GM21723 (cell line): Measurements from ENCODE around the gene CDRT15L2.
A peak's percentile ranks its signal among the peaks of the same experiment; 100 is the strongest.
"Not testable (repeated sequence)": the region's sequence is repeated elsewhere in the genome, so short reads cannot be mapped to it uniquely, and the experiment has no call there.

Source experiments
- ATAC-seq: cut with Tn5 transposase; IDR thresholded peaks from one replicate; pipeline ENCODE4 v1.9.1; 2021; ENCODE audit warnings: mild to moderate bottlenecking, moderate library complexity; ENCODE audit not compliant: unreplicated experiment

CDRT15L2 gene

DNA sequence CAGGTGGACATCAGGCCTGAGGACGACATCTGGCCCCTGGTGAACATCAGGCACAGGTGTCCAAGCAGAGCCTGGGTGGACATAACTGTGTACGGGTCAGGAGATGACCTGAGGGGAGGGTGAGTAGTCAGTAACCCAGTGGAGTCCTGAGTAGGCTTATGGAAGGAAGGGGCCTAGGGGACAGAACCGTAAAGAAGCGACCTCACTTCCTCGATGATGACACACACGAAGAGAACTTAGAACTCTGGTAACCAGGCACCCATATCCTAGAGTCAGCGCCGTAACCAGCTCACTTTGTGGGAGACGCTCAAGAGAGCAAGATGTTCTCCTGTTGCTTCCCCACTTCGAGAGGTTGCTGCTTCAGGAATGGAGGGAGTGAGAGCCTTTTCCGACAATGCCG is at the start of gene CDRT15L2:
TSS of gene CDRT15L2 (plus strand) at position 301 of the 400 bp plus-strand sequence. CDS start at position 321, 20 bp downstream.
- not testable (repeated sequence) for ATAC-seq

- ATAC-seq: not testable (repeated sequence)
These were observed 49.4 kb upstream of the CDRT15L2 start for GRCh38 chr17:20530104-20530503.

DNA sequence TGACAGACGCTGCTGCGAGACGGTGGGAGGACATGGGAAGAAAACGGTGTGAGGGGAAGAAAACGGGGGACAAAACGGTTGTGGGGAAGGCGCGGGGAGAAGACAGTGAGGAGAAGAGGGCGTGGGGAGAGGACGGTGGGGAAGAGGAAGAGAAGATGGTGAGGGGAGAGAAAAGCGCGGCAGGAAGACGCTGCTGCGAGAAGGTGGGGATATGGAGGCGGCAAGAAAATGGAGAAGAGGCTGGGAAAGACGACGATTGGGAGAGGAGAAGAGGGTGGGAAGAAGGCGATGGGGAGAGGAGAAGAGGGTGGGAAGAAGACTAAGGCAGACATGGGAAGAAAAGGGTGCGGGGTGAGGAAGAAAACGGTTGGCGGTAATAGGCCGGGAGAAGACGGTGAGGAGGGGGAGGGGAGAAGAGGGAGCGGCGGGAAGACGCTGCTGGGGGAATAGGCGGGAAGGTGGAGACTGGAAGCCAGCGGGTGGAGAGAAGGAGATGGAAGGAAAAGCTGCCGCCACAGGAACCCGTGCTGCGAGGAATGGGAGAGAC is 46.9 kb upstream of the CDRT15L2 start:
- ATAC-seq: not testable (repeated sequence)

- not testable (repeated sequence) for ATAC-seq
These were observed 46.3 kb upstream of the CDRT15L2 start for GRCh38 chr17:20533206-20533605.

DNA sequence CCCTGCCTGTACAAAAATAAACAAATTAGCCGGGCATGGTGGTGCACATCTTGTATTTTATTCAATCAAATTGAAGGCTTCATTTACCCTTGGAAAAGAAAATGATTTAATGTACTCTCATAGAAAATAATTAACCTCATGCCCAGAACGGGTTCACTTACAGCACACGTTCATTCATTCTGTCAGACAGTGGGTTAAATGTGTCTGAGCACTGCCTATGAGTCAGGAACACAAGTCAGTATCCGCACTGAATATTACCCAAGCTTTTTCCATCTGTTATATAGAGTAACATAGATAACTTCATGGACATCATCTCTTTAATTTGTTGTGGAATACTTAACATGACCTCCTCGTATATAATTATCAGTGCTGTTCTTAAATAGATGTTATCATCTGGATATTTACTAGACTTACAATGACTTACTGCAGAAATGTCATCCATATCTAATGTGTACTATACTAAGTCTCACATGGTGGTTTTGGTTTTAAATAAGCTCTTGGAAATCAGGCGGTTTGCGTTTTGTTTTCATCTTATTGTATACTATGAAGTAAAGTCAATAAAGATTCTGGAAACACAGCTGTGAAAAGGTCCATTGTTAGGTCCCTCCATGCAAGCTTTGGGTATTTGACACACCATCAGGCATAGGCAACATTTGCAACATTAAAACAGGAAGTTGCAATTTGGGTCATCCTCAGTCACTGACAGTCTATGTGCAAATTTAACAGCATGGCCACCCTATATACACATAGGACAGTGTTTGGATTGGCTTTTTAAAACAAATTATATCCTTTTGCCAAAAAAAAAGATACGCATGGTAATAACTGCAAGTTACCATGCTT is 44.6 kb upstream of the CDRT15L2 start:
- not testable (repeated sequence) for ATAC-seq

DNA sequence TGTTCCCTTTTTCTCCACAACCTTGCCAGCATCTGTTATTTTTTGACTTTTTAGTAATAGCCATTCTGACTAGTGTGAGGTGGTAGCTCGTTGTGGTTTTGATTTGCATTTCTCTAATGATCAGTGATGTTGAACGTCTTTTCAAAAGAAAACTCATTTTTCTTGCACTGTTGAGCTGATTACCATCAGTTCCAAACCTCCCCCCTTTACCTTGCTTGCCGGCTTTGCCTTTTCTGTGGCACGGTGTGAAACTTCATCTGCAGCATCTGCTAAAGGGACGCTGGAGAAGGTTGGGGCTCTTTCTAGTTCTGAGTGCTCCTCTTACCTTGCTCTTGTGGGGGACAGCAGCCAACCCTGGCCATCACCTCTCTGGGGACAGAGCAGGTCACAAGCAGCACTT is 39.1 kb upstream of the CDRT15L2 start:
- ATAC-seq: peak; percentile 93

DNA sequence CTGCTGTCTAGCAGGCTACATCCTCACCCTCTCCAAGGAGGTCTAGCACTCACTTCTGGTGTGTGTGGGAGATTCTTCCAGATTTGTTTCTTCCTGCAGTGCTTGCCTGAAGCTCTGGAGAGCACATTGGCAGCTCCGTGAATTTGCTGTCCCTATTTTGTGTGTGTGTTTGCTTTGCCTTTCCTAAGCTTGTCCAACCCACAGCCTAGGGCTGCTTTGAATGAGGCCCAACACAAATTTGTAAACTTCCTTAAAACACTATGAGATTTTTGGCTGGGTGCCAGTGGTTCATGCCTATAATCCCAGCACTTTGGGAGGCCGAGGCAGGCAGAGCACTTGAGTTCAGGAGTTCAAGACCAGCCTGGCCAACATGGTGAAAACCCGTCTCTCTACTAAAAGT is 38.7 kb upstream of the CDRT15L2 start:
- not testable (repeated sequence) for ATAC-seq

DNA sequence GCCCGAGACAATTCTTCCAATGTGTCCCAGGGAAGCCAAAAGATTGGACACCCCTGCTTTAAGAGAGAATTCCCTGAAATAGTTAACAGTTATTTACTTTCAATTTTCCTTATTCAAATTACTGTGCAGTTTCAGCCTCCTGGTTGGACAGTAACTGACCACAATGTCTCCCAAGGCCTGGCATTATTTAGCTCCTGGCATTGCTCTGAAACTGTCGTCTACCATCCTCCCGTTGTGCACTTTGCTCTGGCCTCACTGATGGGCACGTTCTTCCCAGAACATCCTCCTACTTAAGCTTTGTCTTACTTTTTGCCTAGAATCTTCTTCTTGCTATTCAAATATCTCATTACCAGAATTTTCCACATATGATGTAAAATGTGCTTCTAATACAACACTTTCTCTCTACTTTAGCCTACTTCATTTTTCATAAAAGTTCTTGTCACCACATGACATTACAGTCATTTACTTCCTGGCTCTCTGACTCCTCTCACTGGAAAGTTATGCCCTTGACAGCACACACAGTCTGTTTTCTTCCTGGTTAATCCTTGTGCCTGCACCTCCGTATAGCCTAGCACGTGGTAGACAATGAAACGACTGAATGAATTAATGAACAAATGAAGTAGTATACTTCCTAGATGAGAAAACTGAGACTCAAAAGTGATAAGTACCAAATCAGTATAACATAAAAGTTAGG is 37.5 kb upstream of the CDRT15L2 start:
- not testable (repeated sequence) for ATAC-seq

- ATAC-seq: not testable (repeated sequence)
These were observed 31.6 kb upstream of the CDRT15L2 start for GRCh38 chr17:20547923-20548322.

GRCh38 chr17:20552920-20553319 is 26.6 kb upstream of the CDRT15L2 start:
- ATAC-seq: not testable (repeated sequence)

DNA sequence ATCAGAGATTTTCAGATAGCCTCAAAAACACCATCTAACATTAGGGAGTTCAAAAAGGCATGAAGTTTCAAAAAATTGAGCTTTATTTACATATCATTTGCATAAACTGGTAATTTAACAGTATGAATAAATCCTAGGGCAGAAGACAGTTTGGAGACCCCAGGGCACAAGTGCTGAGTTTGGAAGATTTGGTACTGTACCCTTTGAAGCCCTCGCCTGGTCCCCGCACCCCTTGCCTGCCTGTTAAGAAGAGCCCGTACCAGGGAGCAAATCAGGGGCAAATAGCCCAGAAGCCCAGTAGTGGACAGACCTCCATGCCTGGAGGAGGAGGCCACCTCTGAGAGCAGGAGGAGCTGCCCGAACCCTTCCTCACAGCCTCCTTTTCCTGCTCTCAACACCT is 24.8 kb upstream of the CDRT15L2 start:
- not testable (repeated sequence) for ATAC-seq

GRCh38 chr17:20555135-20556010 is 24.2 kb upstream of the CDRT15L2 start:
- not testable (repeated sequence) for ATAC-seq

GRCh38 chr17:20558096-20558495 is 21.4 kb upstream of the CDRT15L2 start:
- not testable (repeated sequence) for ATAC-seq

- ATAC-seq: not testable (repeated sequence)
These were observed 20.5 kb upstream of the CDRT15L2 start for GRCh38 chr17:20559018-20559417.

GRCh38 chr17:20562587-20562986 is 16.9 kb upstream of the CDRT15L2 start:
- ATAC-seq: no peak

GRCh38 chr17:20565245-20565644 is 14.3 kb upstream of the CDRT15L2 start:
- ATAC-seq: not testable (repeated sequence)

DNA sequence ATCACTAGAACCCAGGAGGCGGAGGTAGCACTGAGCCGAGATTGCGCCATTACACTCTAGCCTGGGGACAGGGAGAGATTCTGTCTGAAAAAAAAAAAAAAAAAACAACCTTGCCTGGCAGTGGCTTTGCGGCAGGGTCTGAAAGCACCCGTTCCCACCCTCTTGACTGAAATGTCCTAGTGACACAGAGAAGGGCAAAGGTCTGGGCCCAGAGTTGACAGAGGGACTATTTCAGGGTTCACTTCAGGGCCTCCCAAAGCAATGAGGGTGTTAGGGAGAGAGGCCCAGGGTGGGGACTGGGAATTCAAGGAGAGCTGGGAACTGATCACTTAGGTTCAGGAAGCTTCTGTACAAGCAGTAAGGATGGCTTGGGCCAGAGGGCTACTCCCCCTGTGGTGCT is 13.8 kb upstream of the CDRT15L2 start:
- ATAC-seq: no peak

- not testable (repeated sequence) for ATAC-seq
These were observed 12.8 kb upstream of the CDRT15L2 start for GRCh38 chr17:20566736-20567135.

DNA sequence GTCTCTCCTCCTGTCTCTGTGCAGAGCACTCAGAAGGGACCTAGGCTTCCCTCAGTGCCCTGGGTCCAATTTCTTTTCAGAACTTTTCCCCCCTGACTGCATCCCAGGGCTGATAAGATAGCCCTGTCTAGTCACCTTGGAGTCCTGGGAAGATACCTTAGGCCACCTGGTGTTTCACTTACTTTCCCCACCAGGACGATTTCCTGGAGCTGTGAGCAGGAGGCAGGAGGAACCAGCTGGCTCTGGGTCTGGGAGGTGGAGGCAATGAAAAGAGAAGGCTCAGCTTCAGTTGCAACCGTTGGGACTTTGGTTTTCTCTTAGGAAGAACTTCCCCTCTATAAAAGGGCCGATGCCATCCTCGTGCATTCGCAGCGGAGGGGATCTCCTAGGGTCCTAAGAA is 12.1 kb upstream of the CDRT15L2 start:
- ATAC-seq: not testable (repeated sequence)

GRCh38 chr17:20568604-20569003 is 10.9 kb upstream of the CDRT15L2 start:
- ATAC-seq: not testable (repeated sequence)

DNA sequence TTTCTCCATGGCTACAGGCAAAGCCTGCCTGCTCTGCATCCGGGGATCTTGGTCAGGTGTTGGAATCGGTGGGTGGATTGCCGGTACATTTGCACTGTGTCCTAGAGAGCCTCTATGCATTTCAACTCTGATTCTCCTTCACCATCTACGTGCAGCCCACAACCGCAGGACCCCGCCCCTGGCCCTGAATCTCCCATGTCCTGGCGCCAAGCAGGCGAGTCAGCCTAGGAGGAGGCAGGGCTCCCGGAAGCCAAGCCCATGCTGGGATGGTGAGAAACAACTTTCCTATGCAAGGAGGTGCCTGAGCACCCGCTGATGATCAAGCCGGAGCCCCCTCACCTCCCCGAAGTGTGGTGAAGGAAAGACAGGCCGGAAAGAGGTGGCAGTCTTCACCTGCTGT is 7.9 kb upstream of the CDRT15L2 start:
- not testable (repeated sequence) for ATAC-seq
